ENCODE results near the gene KRTAP6-1. TPM values are rescaled to one million over a fixed set of nuclear protein-coding genes. Genes with fewer than 3 reads are reported as not detected.

The KRTAP6-1 gene, protein sequence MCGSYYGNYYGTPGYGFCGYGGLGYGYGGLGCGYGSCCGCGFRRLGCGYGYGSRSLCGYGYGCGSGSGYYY
- total RNA-seq (not detected), polyA plus RNA-seq (not detected)

DNA sequence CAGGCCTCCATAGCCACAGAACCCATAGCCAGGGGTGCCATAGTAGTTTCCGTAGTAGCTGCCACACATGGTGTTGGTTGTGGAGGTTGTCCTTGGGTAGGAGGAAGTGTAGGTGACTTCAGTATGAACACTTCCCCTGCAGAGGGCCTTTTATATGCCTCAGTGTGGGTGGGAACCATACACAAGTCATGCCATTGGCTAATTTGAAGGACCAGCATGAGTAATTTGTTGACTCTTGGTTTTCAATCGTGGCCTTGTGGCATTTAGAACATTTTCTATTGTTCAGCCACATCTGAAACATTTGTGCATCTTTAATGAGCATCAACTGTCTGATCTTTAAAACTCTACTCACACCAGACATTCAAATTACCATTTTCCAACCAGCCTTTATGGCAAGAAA is at the start of gene KRTAP6-1:
Gene KRTAP6-1, minus strand, starts transcription at position 95 of the 400 bp plus-strand sequence. Its CDS starts 26 bp downstream, at position 69.
- H3K4me1 Mint-ChIP-seq, result no peaks in the 10 kb centered on the region
- peaks cover 2 to 13% (median 3%) of the 10 kb centered on the region in 5 donors for H3K9me3 Mint-ChIP-seq
- peaks cover 0 to 1% of the 10 kb centered on the region in 2 donors for H3K27me3 Mint-ChIP-seq
- H3K27ac Mint-ChIP-seq, result no peak within 1 kb of the TSS
- Histone ChIP-seq H3K36me3 (ENCODE audit: insufficient read depth, low read length) (no peaks in the 10 kb centered on the region), H3K4me1 (ENCODE audit: insufficient read depth, low read length) (no peaks in the 10 kb centered on the region), H3K27ac (ENCODE audit: low read depth, low read length) (no peak within 1 kb of the TSS), H3K9me3 (ENCODE audit: low read length) (no peaks in the 10 kb centered on the region), H3K4me3 (ENCODE audit: low read length) (no peak within 1 kb of the TSS), H3K27me3 (ENCODE audit: insufficient read depth, low read length, poor library complexity, severe bottlenecking) (no peaks in the 10 kb centered on the region)
- DNase-seq, result no peak
- CTCF ChIA-PET, result no interaction called here
- no peak within 1 kb of the TSS for H3K4me3 Mint-ChIP-seq
- POLR2A ChIA-PET, result no interaction called here
- H3K36me3 Mint-ChIP-seq, result no peaks in the 10 kb centered on the region

DNA sequence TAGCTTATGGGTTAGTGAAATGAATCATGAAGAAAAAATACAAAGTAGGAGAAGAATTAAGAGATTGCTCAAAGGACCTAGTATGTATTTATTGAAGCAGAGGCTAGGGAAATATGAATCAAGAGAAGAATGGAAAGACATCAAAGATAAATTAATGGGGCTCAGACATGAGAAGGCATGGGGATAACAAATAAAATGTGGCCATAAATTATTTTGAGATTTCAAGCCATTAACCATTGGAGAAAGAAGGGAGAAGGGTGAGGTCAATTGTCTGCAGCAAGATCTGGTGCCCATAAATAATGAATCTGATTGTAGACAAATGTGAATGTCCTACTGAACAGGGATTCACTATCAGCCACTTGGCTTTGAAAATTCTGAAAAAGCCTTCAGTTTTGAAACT is 39.2 kb upstream of the KRTAP6-1 start:
- Mint-ChIP-seq H3K4me1 (no peaks in the 10 kb centered on the region), H3K9me3 (peaks cover 0 to 7% (median 3%) of the 10 kb centered on the region in 5 donors), H3K36me3 (no peaks in the 10 kb centered on the region), H3K27ac (no peak overlapping the region), H3K4me3 (no peak overlapping the region), H3K27me3 (no peaks in the 10 kb centered on the region)
- H3K4me1 ChIP-seq (ENCODE audit: insufficient read depth, low read length), result no peaks in the 10 kb centered on the region
- CTCF ChIA-PET, result no interaction called here
- POLR2A ChIA-PET, result no interaction called here
- H3K9me3 ChIP-seq (ENCODE audit: low read length), result no peaks in the 10 kb centered on the region
- DNase-seq, result no peak
- no peak overlapping the region for H3K4me3 ChIP-seq (ENCODE audit: low read length)
- H3K27me3 ChIP-seq (ENCODE audit: insufficient read depth, low read length, poor library complexity, severe bottlenecking), result no peaks in the 10 kb centered on the region
- no peaks in the 10 kb centered on the region for H3K36me3 ChIP-seq (ENCODE audit: insufficient read depth, low read length)
- H3K27ac ChIP-seq (ENCODE audit: low read depth, low read length), result no peak overlapping the region

GRCh38 chr21:30646904-30647414 is 33.2 kb upstream of the KRTAP6-1 start:
- no peaks in the 10 kb centered on the region for H3K9me3 ChIP-seq (ENCODE audit: low read length)
- Mint-ChIP-seq H3K27me3 (peaks cover 0 to 1% of the 10 kb centered on the region in 2 donors), H3K4me1 (no peaks in the 10 kb centered on the region), H3K27ac (no peak overlapping the region), H3K9me3 (peaks cover 0 to 6% (median 0%) of the 10 kb centered on the region in 5 donors), H3K4me3 (no peak overlapping the region), H3K36me3 (no peaks in the 10 kb centered on the region)
- no peaks in the 10 kb centered on the region for H3K27me3 ChIP-seq (ENCODE audit: insufficient read depth, low read length, poor library complexity, severe bottlenecking)
- no peaks in the 10 kb centered on the region for H3K36me3 ChIP-seq (ENCODE audit: insufficient read depth, low read length)
- no peak for DNase-seq
- ChIA-PET CTCF (no interaction called here), POLR2A (no interaction called here)
- no peak overlapping the region for H3K27ac ChIP-seq (ENCODE audit: low read depth, low read length)
- H3K4me1 ChIP-seq (ENCODE audit: insufficient read depth, low read length), result no peaks in the 10 kb centered on the region
- H3K4me3 ChIP-seq (ENCODE audit: low read length), result no peak overlapping the region

GRCh38 chr21:30642564-30642963 is 28.8 kb upstream of the KRTAP6-1 start, which contains the start of gene KRTAP20-3:
Gene KRTAP20-3, plus strand, starts transcription at chr21:30642864.
- Histone ChIP-seq H3K27ac (ENCODE audit: low read depth, low read length) (no peak within 1 kb of the TSS), H3K4me3 (ENCODE audit: low read length) (no peak within 1 kb of the TSS), H3K36me3 (ENCODE audit: insufficient read depth, low read length) (no peaks in the 10 kb centered on the region), H3K4me1 (ENCODE audit: insufficient read depth, low read length) (no peaks in the 10 kb centered on the region), H3K27me3 (ENCODE audit: insufficient read depth, low read length, poor library complexity, severe bottlenecking) (no peaks in the 10 kb centered on the region), H3K9me3 (ENCODE audit: low read length) (no peaks in the 10 kb centered on the region)
- Mint-ChIP-seq H3K4me3 (no peak within 1 kb of the TSS), H3K36me3 (no peaks in the 10 kb centered on the region), H3K4me1 (no peaks in the 10 kb centered on the region), H3K9me3 (peaks cover 0 to 11% (median 3%) of the 10 kb centered on the region in 5 donors), H3K27me3 (peaks cover 0 to 1% of the 10 kb centered on the region in 2 donors), H3K27ac (no peak within 1 kb of the TSS)
- no peak for DNase-seq
- ChIA-PET CTCF (no interaction called here), POLR2A (no interaction called here)

DNA sequence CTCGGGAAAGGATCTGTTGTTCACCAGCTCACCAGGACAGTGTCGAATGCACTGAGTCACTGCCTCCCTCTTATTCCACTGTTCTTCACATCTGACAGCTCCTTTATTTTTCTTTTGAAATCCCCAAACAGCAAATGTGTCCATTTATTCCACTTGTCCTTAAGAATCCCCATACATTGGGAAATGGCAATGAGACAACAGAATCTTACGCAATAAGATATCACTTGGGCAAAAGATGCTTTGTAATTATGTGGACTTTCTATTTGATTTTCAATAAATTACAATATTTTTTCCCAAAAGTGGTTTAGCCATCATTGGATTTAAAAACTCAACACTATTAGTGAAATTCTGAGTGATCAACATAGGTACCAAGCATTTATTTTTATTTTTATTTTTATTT is 25.0 kb upstream of the KRTAP6-1 start:
- Mint-ChIP-seq H3K27ac (no peak overlapping the region), H3K27me3 (no peaks in the 10 kb centered on the region), H3K36me3 (no peaks in the 10 kb centered on the region), H3K4me3 (no peak overlapping the region), H3K9me3 (peaks cover 1 to 11% (median 3%) of the 10 kb centered on the region in 5 donors), H3K4me1 (no peaks in the 10 kb centered on the region)
- H3K27ac ChIP-seq (ENCODE audit: low read depth, low read length), result no peak overlapping the region
- DNase-seq, result no peak
- ChIA-PET CTCF (no interaction called here), POLR2A (no interaction called here)
- no peaks in the 10 kb centered on the region for H3K27me3 ChIP-seq (ENCODE audit: insufficient read depth, low read length, poor library complexity, severe bottlenecking)
- H3K4me3 ChIP-seq (ENCODE audit: low read length), result no peak overlapping the region
- no peaks in the 10 kb centered on the region for H3K9me3 ChIP-seq (ENCODE audit: low read length)
- H3K36me3 ChIP-seq (ENCODE audit: insufficient read depth, low read length), result no peaks in the 10 kb centered on the region
- no peaks in the 10 kb centered on the region for H3K4me1 ChIP-seq (ENCODE audit: insufficient read depth, low read length)

GRCh38 chr21:30634906-30635305 is 21.2 kb upstream of the KRTAP6-1 start, which contains the start of gene KRTAP20-2:
Gene KRTAP20-2, plus strand, starts transcription at chr21:30635206. Its CDS starts 58 bp downstream, at chr21:30635264.
- H3K4me3 ChIP-seq (ENCODE audit: low read length), result no peak within 1 kb of the TSS

DNA sequence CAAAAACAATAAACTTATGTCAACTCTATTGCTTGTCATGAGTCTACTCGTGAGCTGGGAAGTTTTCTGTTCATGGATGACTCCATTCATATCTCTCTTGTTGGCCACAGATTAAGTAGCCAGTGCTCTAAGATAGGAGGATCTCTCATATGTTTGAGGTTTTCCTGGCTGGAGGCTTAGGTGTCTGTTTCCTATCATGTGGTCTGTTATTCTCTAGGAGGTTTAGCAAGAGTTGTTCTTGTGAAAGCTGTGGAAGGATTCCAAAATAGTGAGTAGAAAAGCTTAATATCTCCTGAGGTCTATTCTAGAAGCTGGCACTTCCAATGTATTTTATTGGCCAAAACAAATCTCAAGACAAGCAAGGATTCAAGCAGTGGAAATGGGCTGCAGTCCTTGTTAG is 15.5 kb upstream of the KRTAP6-1 start:
- POLR2A ChIA-PET, result no interaction called here
- no peaks in the 10 kb centered on the region for H3K27me3 Mint-ChIP-seq
- no peak for DNase-seq
- no peak overlapping the region for H3K27ac Mint-ChIP-seq
- Histone ChIP-seq H3K4me3 (ENCODE audit: low read length) (no peak overlapping the region), H3K4me1 (ENCODE audit: insufficient read depth, low read length) (no peaks in the 10 kb centered on the region), H3K9me3 (ENCODE audit: low read length) (no peaks in the 10 kb centered on the region), H3K27ac (ENCODE audit: low read depth, low read length) (no peak overlapping the region), H3K36me3 (ENCODE audit: insufficient read depth, low read length) (no peaks in the 10 kb centered on the region), H3K27me3 (ENCODE audit: insufficient read depth, low read length, poor library complexity, severe bottlenecking) (no peaks in the 10 kb centered on the region)
- H3K36me3 Mint-ChIP-seq, result no peaks in the 10 kb centered on the region
- peaks cover 0 to 6% (median 0%) of the 10 kb centered on the region in 5 donors for H3K9me3 Mint-ChIP-seq
- H3K4me1 Mint-ChIP-seq, result no peaks in the 10 kb centered on the region
- no peak overlapping the region for H3K4me3 Mint-ChIP-seq
- CTCF ChIA-PET, result no interaction called here

More at GRCh38 chr21:30634906-30635305, 21.2 kb upstream of the KRTAP6-1 start, which contains the start of gene KRTAP20-2:
- H3K4me1 ChIP-seq (ENCODE audit: insufficient read depth, low read length), result no peaks in the 10 kb centered on the region
- no peak within 1 kb of the TSS for H3K4me3 Mint-ChIP-seq
- no peaks in the 10 kb centered on the region for H3K4me1 Mint-ChIP-seq
- H3K36me3 Mint-ChIP-seq, result no peaks in the 10 kb centered on the region
- no peak within 1 kb of the TSS for H3K27ac ChIP-seq (ENCODE audit: low read depth, low read length)
- no peaks in the 10 kb centered on the region for H3K9me3 ChIP-seq (ENCODE audit: low read length)
- peaks cover 0 to 5% (median 2%) of the 10 kb centered on the region in 5 donors for H3K9me3 Mint-ChIP-seq
- H3K27me3 Mint-ChIP-seq, result no peaks in the 10 kb centered on the region
- no peaks in the 10 kb centered on the region for H3K27me3 ChIP-seq (ENCODE audit: insufficient read depth, low read length, poor library complexity, severe bottlenecking)
- no peak for DNase-seq
- ChIA-PET POLR2A (no interaction called here), CTCF (no interaction called here)
- no peaks in the 10 kb centered on the region for H3K36me3 ChIP-seq (ENCODE audit: insufficient read depth, low read length)
- no peak within 1 kb of the TSS for H3K27ac Mint-ChIP-seq

DNA sequence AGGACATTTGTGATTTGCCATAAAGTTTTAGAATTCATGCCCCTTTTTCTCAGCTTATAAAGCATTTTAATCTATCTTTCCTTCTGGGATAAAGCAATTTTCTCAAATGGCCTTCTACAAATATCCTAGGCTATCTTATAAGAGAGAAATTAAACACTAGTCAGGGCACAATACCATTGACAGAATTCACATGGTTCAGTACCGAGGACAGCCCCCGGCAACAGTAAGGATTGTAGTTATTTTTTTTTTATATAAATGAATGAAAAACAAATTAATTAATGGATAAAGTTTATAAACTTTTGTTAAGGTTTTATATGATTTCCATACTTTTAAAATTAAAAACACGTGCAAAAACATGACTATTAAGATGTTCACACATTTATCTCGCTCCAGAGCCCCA is 14.4 kb upstream of the KRTAP6-1 start:
- H3K27ac Mint-ChIP-seq, result no peak overlapping the region

More for the DNA sequence above, 14.4 kb upstream of the KRTAP6-1 start:
- no peaks in the 10 kb centered on the region for H3K4me1 ChIP-seq (ENCODE audit: insufficient read depth, low read length)
- H3K9me3 Mint-ChIP-seq, result peaks cover 0 to 8% (median 0%) of the 10 kb centered on the region in 5 donors
- no peaks in the 10 kb centered on the region for H3K27me3 ChIP-seq (ENCODE audit: insufficient read depth, low read length, poor library complexity, severe bottlenecking)
- ChIA-PET POLR2A (no interaction called here), CTCF (no interaction called here)
- H3K27me3 Mint-ChIP-seq, result no peaks in the 10 kb centered on the region
- no peaks in the 10 kb centered on the region for H3K9me3 ChIP-seq (ENCODE audit: low read length)
- DNase-seq, result no peak
- no peaks in the 10 kb centered on the region for H3K36me3 ChIP-seq (ENCODE audit: insufficient read depth, low read length)
- H3K27ac ChIP-seq (ENCODE audit: low read depth, low read length), result no peak overlapping the region
- H3K4me3 ChIP-seq (ENCODE audit: low read length), result no peak overlapping the region
- H3K4me3 Mint-ChIP-seq, result no peak overlapping the region
- no peaks in the 10 kb centered on the region for H3K4me1 Mint-ChIP-seq
- no peaks in the 10 kb centered on the region for H3K36me3 Mint-ChIP-seq

All from CD8-positive, alpha-beta memory T cell (primary cell).